Nephron (organoid): ENCODE data around the gene LRRC28.

Experiments used
- H3K27ac Mint-ChIP-seq, 3 experiments: 2 replicates each; pipeline ENCODE4 v1.8.0; 2020; ENCODE audit warnings: mixed read lengths in 3 of 3, mild to moderate bottlenecking in 2 of 3, moderate library complexity in 1 of 3
- H3K27me3 Mint-ChIP-seq: 2 replicates; pipeline ENCODE4 v1.8.0; 2021; ENCODE audit warnings: low read depth, mild to moderate bottlenecking, moderate library complexity, mixed read lengths
- H3K36me3 Mint-ChIP-seq: 2 replicates; pipeline ENCODE4 v1.8.0; 2020; ENCODE audit warnings: low read depth, mixed read lengths
- H3K4me1 Mint-ChIP-seq: 2 replicates; pipeline ENCODE4 v1.8.0; 2020; ENCODE audit warnings: mixed read lengths
- H3K4me3 Mint-ChIP-seq, 3 experiments: 2 replicates each; pipeline ENCODE4 v1.8.0; 2020; ENCODE audit warnings: mild to moderate bottlenecking in 3 of 3, mixed read lengths in 3 of 3, moderate library complexity in 2 of 3
- H3K9me3 Mint-ChIP-seq: 2 replicates; pipeline ENCODE4 v1.8.0; 2020; ENCODE audit warnings: mixed read lengths
- CTCF ChIP-seq, 3 experiments: fragments of 200-600 bp; sonication (generic); IDR thresholded peaks; one replicate each; pipeline ENCODE4 v1.5.0; 2021; ENCODE audit warnings: antibody characterized with exemption in 3 of 3; ENCODE audit not compliant: unreplicated experiment in 3 of 3

The LRRC28 gene

GRCh38 chr15:99321468-99321867 is 70.2 kb downstream of the LRRC28 start:
- no peak overlapping the region for H3K4me3 Mint-ChIP-seq
- H3K27me3 Mint-ChIP-seq = no peaks in the 10 kb centered on the region
- no peak for TF ChIP-seq CTCF (IDR thresholded peaks at IDR 0.05; ENCODE audit: unreplicated experiment in 3 of 3)
- H3K36me3 Mint-ChIP-seq = no peaks in the 10 kb centered on the region
- peaks cover 7% of the 10 kb centered on the region for H3K4me1 Mint-ChIP-seq
- H3K27ac Mint-ChIP-seq = no peak overlapping the region
- peaks cover 6% of the 10 kb centered on the region for H3K9me3 Mint-ChIP-seq

- Mint-ChIP-seq H3K36me3 (no peaks in the 10 kb centered on the region), H3K4me1 (peaks cover 7% of the 10 kb centered on the region), H3K9me3 (peaks cover 6% of the 10 kb centered on the region), H3K4me3 (no peak overlapping the region), H3K27ac (peak overlapping the region in 1 of 3 experiments; percentile 28), H3K27me3 (no peaks in the 10 kb centered on the region)
- no peak for TF ChIP-seq CTCF (IDR thresholded peaks at IDR 0.05; ENCODE audit: unreplicated experiment in 3 of 3)
These were observed 71.5 kb downstream of the LRRC28 start for GRCh38 chr15:99322643-99323405.

- Mint-ChIP-seq H3K9me3 (peaks cover 6% of the 10 kb centered on the region), H3K27ac (peak overlapping the region in 1 of 3 experiments; percentile 14), H3K4me3 (no peak overlapping the region), H3K36me3 (no peaks in the 10 kb centered on the region), H3K4me1 (peaks cover 7% of the 10 kb centered on the region), H3K27me3 (no peaks in the 10 kb centered on the region)
- no peak for TF ChIP-seq CTCF (IDR thresholded peaks at IDR 0.05; ENCODE audit: unreplicated experiment in 3 of 3)
These were observed 72.9 kb downstream of the LRRC28 start for GRCh38 chr15:99324082-99324620.

- Mint-ChIP-seq H3K9me3 (peaks cover 6% of the 10 kb centered on the region), H3K36me3 (no peaks in the 10 kb centered on the region), H3K4me3 (no peak overlapping the region), H3K4me1 (peaks cover 7% of the 10 kb centered on the region), H3K27ac (no peak overlapping the region), H3K27me3 (no peaks in the 10 kb centered on the region)
- no peak for TF ChIP-seq CTCF (IDR thresholded peaks at IDR 0.05; ENCODE audit: unreplicated experiment in 3 of 3)
These were observed 73.4 kb downstream of the LRRC28 start for GRCh38 chr15:99324700-99325099.

- H3K36me3 Mint-ChIP-seq = no peaks in the 10 kb centered on the region
- H3K4me1 Mint-ChIP-seq = peaks cover 7% of the 10 kb centered on the region
- H3K9me3 Mint-ChIP-seq = peaks cover 6% of the 10 kb centered on the region
- H3K27ac Mint-ChIP-seq = peak overlapping the region in 1 of 3 experiments; percentile 24
- H3K27me3 Mint-ChIP-seq = no peaks in the 10 kb centered on the region
- H3K4me3 Mint-ChIP-seq = no peak overlapping the region
- no peak for TF ChIP-seq CTCF (IDR thresholded peaks at IDR 0.05; ENCODE audit: unreplicated experiment in 3 of 3)
These were observed 75.0 kb downstream of the LRRC28 start for GRCh38 chr15:99326235-99326634.
